NCI-H146 treated with DMSO at 0.1 percent for 48 hours (cell line): ENCODE data around the gene PRSS48.
"Not testable (repeated sequence)": the region's sequence is repeated elsewhere in the genome, so short reads cannot be mapped to it uniquely, and the experiment has no call there.

Source experiments
- DNase-seq: peaks from one replicate; lab custom pipeline; 2025; ENCODE audit not compliant: unreplicated experiment; lab: John Stamatoyannopoulos, UW

The PRSS48 gene

GRCh38 chr4:151315212-151315886 is 38.4 kb downstream of the PRSS48 start:
- DNase-seq, result no peak

- DNase-seq, result no peak
These were observed 39.7 kb downstream of the PRSS48 start for GRCh38 chr4:151316645-151317044.

GRCh38 chr4:151318307-151319006 is 41.5 kb downstream of the PRSS48 start:
- no peak for DNase-seq

DNA sequence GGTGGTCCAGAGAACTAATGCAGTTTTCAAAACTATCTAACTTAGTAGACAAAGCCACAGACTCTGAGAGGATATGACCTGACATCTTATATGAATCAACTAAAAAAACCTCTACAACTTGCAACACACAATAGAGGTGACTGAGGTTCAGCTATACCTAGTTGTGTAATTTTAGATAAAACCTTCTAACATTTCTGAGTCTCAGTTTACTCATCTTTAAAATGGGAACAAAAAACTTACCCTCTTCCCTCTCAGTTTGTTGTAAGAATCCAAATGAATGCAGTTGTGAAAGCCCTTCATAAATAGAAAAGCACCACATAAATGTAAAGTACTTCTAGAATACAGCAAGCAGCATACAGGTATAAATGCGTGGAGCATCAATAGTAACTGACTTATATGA is 42.5 kb downstream of the PRSS48 start:
- no peak for DNase-seq

DNA sequence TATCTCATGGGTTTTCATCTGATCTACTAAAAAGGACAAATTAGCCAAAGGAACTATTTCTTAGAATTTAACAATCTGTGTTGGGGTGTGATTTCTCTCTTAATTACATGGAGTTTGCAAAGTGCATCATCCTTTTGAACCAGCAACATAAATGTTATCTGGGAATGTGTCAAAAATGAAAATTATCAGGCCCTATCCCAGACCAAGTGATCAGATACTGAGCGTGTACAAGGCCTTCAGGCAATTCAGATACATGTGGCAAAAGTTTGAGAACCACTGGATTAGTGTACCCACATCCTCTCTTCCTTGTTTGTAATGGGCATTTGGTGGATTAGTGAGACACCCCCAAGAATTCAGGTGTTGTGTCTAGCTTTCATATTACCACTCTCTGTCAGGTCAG is 44.6 kb downstream of the PRSS48 start:
- no peak for DNase-seq

DNA sequence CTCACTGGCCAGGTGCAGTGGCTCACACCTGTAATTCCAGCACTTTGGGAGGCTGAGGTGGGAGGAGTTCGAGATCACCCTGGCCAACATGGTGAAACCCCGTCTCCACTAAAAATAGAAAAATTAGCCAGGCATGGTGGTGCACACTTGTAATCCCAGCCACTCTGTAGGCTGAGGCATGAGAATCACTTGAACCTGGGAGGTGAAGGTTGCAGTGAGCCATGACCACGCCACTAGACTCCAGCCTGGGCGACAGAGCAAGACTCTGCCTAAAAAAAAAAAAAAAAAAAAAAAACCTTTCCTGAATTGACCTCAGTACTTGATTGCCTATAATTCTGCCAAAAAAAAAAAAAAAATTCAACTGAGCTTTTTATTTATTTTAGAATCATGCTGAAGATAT is 45.2 kb downstream of the PRSS48 start:
- DNase-seq, result not testable (repeated sequence)

- no peak for DNase-seq
These were observed 45.6 kb downstream of the PRSS48 start for GRCh38 chr4:151322570-151322969.

DNA sequence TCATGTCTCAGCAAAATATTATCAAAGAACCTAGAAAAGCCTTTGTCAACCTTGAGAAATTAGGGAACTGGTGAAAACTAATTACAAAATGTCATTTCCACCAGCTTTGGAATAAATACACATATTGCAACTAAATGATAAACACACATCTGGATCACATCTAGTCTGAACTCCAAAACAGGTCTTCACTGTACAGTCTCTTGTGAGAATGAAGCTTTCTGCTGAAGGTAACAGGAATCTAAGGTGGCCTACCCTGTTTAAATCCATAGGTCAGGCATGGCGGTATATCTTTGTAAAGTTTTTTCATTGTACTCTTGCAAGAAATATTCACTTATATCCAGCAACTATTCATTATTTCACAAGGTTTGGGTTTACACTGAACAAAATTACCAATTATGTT is 46.7 kb downstream of the PRSS48 start:
- DNase-seq, result no peak

DNA sequence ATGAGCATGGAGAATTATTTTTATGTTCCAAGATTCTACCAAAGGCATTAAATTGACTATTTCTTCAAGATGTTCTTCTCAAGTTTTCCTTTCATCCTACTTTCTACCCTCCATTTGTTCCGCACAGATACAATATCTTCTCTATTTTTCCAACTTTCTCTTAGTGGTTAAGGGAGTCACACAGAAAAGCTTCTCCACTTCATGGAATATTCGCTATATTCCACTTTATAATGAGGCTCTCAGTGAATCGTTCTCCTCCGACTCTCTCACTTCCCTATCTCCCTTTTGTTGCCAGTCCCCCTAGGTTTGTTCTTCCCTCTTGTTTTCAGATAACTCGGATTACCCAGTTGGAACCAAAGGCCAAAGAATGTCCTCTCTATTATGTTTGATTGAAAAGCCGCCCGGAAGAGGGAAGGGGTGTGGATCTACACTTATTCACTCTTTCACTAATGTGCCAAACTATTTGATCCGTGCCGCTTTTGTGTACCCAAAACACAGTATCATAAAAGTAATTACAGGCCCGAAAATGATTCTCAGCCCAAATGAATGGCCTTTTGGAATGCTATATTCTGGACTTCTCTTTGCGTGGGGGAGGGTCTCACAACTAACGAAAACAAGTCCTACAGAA is 47.3 kb downstream of the PRSS48 start:
- no peak for DNase-seq

DNA sequence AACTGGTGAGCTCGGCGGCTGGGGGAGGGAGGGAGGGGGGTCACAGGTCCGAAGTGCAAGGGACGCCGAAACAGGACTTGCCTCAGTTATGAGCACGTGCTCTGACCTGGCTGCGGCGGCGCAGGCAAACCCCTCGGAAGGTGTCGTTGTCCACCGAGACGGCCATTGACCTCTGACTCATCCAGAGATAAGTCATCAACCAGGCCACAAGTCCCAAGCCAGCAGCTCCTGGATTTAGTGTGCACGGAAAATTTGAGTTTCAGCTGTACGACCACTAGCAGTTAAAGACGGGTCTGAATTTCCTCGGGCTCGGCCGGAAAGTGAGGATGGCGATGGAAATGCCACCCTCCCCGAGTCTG is 47.8 kb downstream of the PRSS48 start:
- no peak for DNase-seq

- DNase-seq, result no peak
These were observed 48.4 kb downstream of the PRSS48 start, which contains the start of gene SH3D19 for GRCh38 chr4:151325111-151325948. TSS of gene SH3D19 (minus strand) at chr4:151325605. CDS start at chr4:151325352, 253 bp downstream.

GRCh38 chr4:151325949-151326246 is 48.9 kb downstream of the PRSS48 start:
- DNase-seq, result no peak

GRCh38 chr4:151329217-151330007 is 52.5 kb downstream of the PRSS48 start:
- DNase-seq, result no peak

DNA sequence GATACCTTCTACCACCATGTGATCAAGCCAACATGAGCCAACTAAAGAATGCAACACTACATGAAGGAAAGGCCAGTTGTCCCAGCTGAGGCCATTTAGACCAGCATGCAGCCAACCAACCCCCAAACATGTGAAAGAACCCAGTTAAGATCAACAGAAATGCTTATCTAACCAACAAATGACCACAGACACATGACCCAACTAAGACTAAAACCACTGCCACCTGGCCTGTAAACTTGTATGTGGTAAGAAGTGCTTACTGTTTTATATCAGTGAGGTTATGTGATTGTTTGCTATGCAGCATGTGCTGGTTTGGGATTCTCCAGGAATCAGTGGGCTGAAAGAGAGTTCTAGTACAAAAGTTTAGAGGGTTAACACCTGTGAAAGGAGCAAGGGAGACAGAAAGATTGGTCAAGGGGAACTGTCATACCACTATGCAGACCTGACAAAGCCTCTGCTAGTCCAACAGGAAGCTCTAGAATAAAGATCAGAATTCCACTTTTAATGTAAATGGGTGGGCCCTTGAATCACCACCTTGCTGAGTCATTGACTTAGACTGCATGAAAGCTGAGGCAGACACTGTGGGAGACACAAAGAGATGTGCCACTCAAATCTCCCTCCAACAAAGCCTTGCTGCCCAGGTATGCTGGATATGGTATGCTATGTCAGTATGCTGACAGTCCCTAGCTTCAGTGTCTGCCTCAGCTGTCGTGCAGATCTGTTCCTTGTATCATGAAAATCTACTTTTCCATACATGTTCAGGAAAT is 54.5 kb downstream of the PRSS48 start:
- no peak for DNase-seq

GRCh38 chr4:151339467-151339866 is 62.5 kb downstream of the PRSS48 start:
- DNase-seq, result no peak

GRCh38 chr4:151340751-151341385 is 63.9 kb downstream of the PRSS48 start:
- DNase-seq, result no peak
